H9 (cell line): ENCODE measurements around the gene DENND11. TPM values are rescaled to one million over a fixed set of nuclear protein-coding genes. Genes with fewer than 3 reads are reported as not detected.

ENCODE experiments used
- DNase-seq: peaks from one replicate; pipeline ENCODE4 v3.0.0-alpha.2; 2017
- H2AFZ ChIP-seq: one replicate; pipeline ENCODE4 v1.6.1; 2013; ENCODE audit warnings: mild to moderate bottlenecking, low read length, control low read depth, moderate library complexity
- H2AK5ac ChIP-seq: 2 replicates; pipeline ENCODE4 v1.6.1; 2013; ENCODE audit warnings: low read length, control low read depth, mixed read lengths; ENCODE audit not compliant: insufficient read length
- H2BK120ac ChIP-seq: one replicate; pipeline ENCODE4 v1.6.1; 2013; ENCODE audit warnings: low read depth, mild to moderate bottlenecking, low read length, control low read depth, inconsistent platforms; ENCODE audit not compliant: poor library complexity, severe bottlenecking
- H2BK12ac ChIP-seq: 2 replicates; pipeline ENCODE4 v1.6.1; 2013; ENCODE audit warnings: low read length, control low read depth, mixed read lengths, low read depth; ENCODE audit not compliant: insufficient read length
- H2BK15ac ChIP-seq: 2 replicates; pipeline ENCODE4 v1.6.1; 2013; ENCODE audit warnings: low read depth, low read length, control low read depth
- H2BK20ac ChIP-seq: one replicate; pipeline ENCODE4 v1.6.1; 2013; ENCODE audit warnings: low read depth, mild to moderate bottlenecking, low read length, control low read depth, inconsistent platforms; ENCODE audit not compliant: poor library complexity, severe bottlenecking
- H2BK5ac ChIP-seq: 2 replicates; pipeline ENCODE4 v1.6.1; 2013; ENCODE audit warnings: low read length, control low read depth, mixed read lengths; ENCODE audit not compliant: insufficient read length
- H3K14ac ChIP-seq: 2 replicates; pipeline ENCODE4 v1.6.1; 2013; ENCODE audit warnings: low read length, control low read depth; ENCODE audit not compliant: insufficient read depth
- H3K18ac ChIP-seq: 2 replicates; pipeline ENCODE4 v1.6.1; 2013; ENCODE audit warnings: low read depth, mild to moderate bottlenecking, mixed read lengths, low read length, control low read depth; ENCODE audit not compliant: insufficient read length
- H3K23ac ChIP-seq: 2 replicates; pipeline ENCODE4 v1.6.1; 2013; ENCODE audit warnings: low read length, control low read depth, mixed read lengths, low read depth; ENCODE audit not compliant: insufficient read length
- H3K23me2 ChIP-seq: 2 replicates; pipeline ENCODE4 v1.6.1; 2013; ENCODE audit warnings: low read depth, mild to moderate bottlenecking, mixed read lengths, low read length, control low read depth; ENCODE audit not compliant: insufficient read length, poor library complexity, severe bottlenecking
- H3K27ac ChIP-seq: 2 replicates; pipeline ENCODE4 v1.5.1; 2013; ENCODE audit warnings: low read length, control low read depth, mixed read lengths, low read depth; ENCODE audit not compliant: insufficient read length
- H3K27me3 ChIP-seq: 2 replicates; pipeline ENCODE4 v1.6.1; 2013; ENCODE audit warnings: low read length, control low read depth, inconsistent platforms; ENCODE audit not compliant: insufficient read depth
- H3K4ac ChIP-seq: 2 replicates; pipeline ENCODE4 v1.6.1; 2013; ENCODE audit warnings: low read depth, mild to moderate bottlenecking, control low read depth, inconsistent platforms, low read length, moderate library complexity
- H3K4me1 ChIP-seq: 2 replicates; pipeline ENCODE4 v1.6.1; 2013; ENCODE audit warnings: low read length, control low read depth, inconsistent platforms; ENCODE audit not compliant: insufficient read depth
- H3K4me2 ChIP-seq: 2 replicates; pipeline ENCODE4 v1.6.1; 2013; ENCODE audit warnings: low read length, control low read depth, mixed read lengths; ENCODE audit not compliant: insufficient read length, insufficient read depth
- H3K56ac ChIP-seq: 2 replicates; pipeline ENCODE4 v1.6.1; 2013; ENCODE audit warnings: low read depth, mild to moderate bottlenecking, mixed read lengths, low read length, control low read depth; ENCODE audit not compliant: insufficient read length
- H3K79me1 ChIP-seq: 2 replicates; pipeline ENCODE4 v1.6.1; 2013; ENCODE audit warnings: low read depth, mild to moderate bottlenecking, moderate library complexity, low read length, control low read depth, inconsistent platforms; ENCODE audit not compliant: insufficient read depth, poor library complexity, severe bottlenecking
- H3K79me2 ChIP-seq: 2 replicates; pipeline ENCODE4 v1.6.1; 2013; ENCODE audit warnings: low read length, control low read depth, inconsistent platforms; ENCODE audit not compliant: insufficient read depth
- H3K9ac ChIP-seq: 2 replicates; pipeline ENCODE4 v1.6.1; 2013; ENCODE audit warnings: low read length, control low read depth, mixed read lengths; ENCODE audit not compliant: insufficient read length; ENCODE audit errors: extremely low read depth
- H3K9me3 ChIP-seq: one replicate; pipeline ENCODE4 v1.6.1; 2013; ENCODE audit warnings: low read depth, low read length, inconsistent platforms; ENCODE audit not compliant: control insufficient read depth
- H3T11ph ChIP-seq: one replicate; pipeline ENCODE4 v1.6.1; 2013; ENCODE audit warnings: mild to moderate bottlenecking, low read length, control low read depth, inconsistent platforms
- H4K20me1 ChIP-seq: one replicate; pipeline ENCODE4 v1.6.1; 2013; ENCODE audit not compliant: control insufficient read depth, insufficient read length, insufficient read depth
- H4K5ac ChIP-seq: 2 replicates; pipeline ENCODE4 v1.6.1; 2013; ENCODE audit warnings: low read depth, mild to moderate bottlenecking, mixed read lengths, low read length, control low read depth; ENCODE audit not compliant: insufficient read length
- H4K8ac ChIP-seq: replicated peaks from 2 replicates; pipeline ENCODE4 v1.6.1; 2013; ENCODE audit warnings: low read length, control low read depth, mixed read lengths, low read depth; ENCODE audit not compliant: insufficient read length
- H4K91ac ChIP-seq: 2 replicates; pipeline ENCODE4 v1.6.1; 2013; ENCODE audit warnings: low read depth, mild to moderate bottlenecking, moderate library complexity, mixed read lengths, low read length, control low read depth; ENCODE audit not compliant: insufficient read length
- H3K27ac Mint-ChIP-seq, 3 experiments: 2 replicates in 2 of 3; 3 replicates in 1 of 3; pipeline ENCODE4 v1.8.0; 2020 to 2021; ENCODE audit warnings: mixed read lengths in 3 of 3, mild to moderate bottlenecking in 1 of 3, moderate library complexity in 1 of 3
- H3K27me3 Mint-ChIP-seq: 2 replicates; pipeline ENCODE4 v1.8.0; 2021; ENCODE audit warnings: low read depth, mild to moderate bottlenecking, moderate library complexity, mixed read lengths
- H3K36me3 Mint-ChIP-seq, 3 experiments: 2 replicates in 2 of 3; 3 replicates in 1 of 3; pipeline ENCODE4 v1.8.0; 2020 to 2021; ENCODE audit warnings: low read depth in 3 of 3, mixed read lengths in 3 of 3; ENCODE audit not compliant: insufficient read depth in 1 of 3
- H3K4me1 Mint-ChIP-seq, 2 experiments: 2 replicates each; pipeline ENCODE4 v1.8.0; 2020; ENCODE audit warnings: mixed read lengths in 2 of 2
- H3K4me3 Mint-ChIP-seq, 2 experiments: 2 replicates in 1 of 2; 3 replicates in 1 of 2; pipeline ENCODE4 v1.8.0; 2020 to 2021; ENCODE audit warnings: mild to moderate bottlenecking in 2 of 2, mixed read lengths in 2 of 2, moderate library complexity in 1 of 2
- H3K9me3 Mint-ChIP-seq, 2 experiments: 2 replicates in 1 of 2; 3 replicates in 1 of 2; pipeline ENCODE4 v1.8.0; 2020; ENCODE audit warnings: mild to moderate bottlenecking in 2 of 2, mixed read lengths in 2 of 2, moderate library complexity in 1 of 2
- WGBS: extraction: QIAGEN DNeasy Blood & Tissue Kit; methylation state at CpG from one replicate; pipeline ENCODE4 v1.1.7; 2013; ENCODE audit warnings: missing lambda C conversion rate, low lambda C conversion rate, mixed read lengths; ENCODE audit not compliant: insufficient read length; ENCODE audit errors: extremely low coverage; 5-methylcytosine and 5-hydroxymethylcytosine counted together
- total RNA-seq: library from RNA; stranded (reverse); gene quantifications from 2 replicates; pipeline ENCODE4 v1.2.1, GENCODE V29; 2021
- TF ChIP-seq, protein P1 (sequence below): fragments of 200-600 bp; sonication (generic); conservative IDR thresholded peaks from 3 replicates; pipeline ENCODE4 v1.8.0; 2021; ENCODE audit warnings: antibody characterized with exemption, mild to moderate bottlenecking

Gene DENND11
- total RNA-seq, 1 experiment from 2014 or later: 21.9 TPM

DNA sequence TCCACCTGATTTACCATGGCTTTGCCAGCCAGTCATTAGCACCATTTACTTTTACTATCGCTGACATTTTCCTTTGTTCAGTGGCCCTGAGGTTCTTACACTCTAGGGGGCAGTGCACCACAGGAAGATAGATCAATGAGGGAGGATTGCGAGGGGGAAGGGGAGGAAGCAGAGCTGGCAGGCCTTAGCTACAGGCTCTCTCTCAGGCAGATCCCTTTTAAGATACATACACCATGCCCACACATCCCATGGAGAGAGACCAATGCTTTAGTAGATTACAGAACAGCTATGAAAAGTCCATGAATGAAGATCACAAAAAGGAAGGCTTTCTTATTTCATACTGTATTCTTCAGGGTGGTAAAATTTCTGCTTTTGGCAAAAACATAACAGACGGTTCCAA, 47.4 kb downstream of the DENND11 start:
- no peak overlapping the region for H3K4me3 Mint-ChIP-seq

More for the DNA sequence above, 47.4 kb downstream of the DENND11 start:
- Histone ChIP-seq H3K4me1 (no peaks in the 10 kb centered on the region), H3K23me2 (no peaks in the 10 kb centered on the region), H3K27ac (no peak overlapping the region), H3K23ac (no peak overlapping the region), H2AK5ac (no peak overlapping the region), H3K9me3 (no peaks in the 10 kb centered on the region), H3K4me2 (no peak overlapping the region), H3K9ac (no peak overlapping the region), H4K8ac (no peak overlapping the region), H3K79me2 (no peaks in the 10 kb centered on the region), H3K18ac (no peak overlapping the region), H3T11ph (no peak overlapping the region), H4K20me1 (no peaks in the 10 kb centered on the region), H2BK120ac (no peak overlapping the region), H4K91ac (no peak overlapping the region), H2BK20ac (no peak overlapping the region), H3K79me1 (no peaks in the 10 kb centered on the region), H2BK5ac (no peak overlapping the region), H3K14ac (no peak overlapping the region), H3K27me3 (no peaks in the 10 kb centered on the region), H2BK12ac (no peak overlapping the region), H4K5ac (no peak overlapping the region), H2AFZ (no peak overlapping the region), H2BK15ac (no peak overlapping the region), H3K4ac (no peak overlapping the region), H3K56ac (no peak overlapping the region)
- TF ChIP-seq, protein P1, sequence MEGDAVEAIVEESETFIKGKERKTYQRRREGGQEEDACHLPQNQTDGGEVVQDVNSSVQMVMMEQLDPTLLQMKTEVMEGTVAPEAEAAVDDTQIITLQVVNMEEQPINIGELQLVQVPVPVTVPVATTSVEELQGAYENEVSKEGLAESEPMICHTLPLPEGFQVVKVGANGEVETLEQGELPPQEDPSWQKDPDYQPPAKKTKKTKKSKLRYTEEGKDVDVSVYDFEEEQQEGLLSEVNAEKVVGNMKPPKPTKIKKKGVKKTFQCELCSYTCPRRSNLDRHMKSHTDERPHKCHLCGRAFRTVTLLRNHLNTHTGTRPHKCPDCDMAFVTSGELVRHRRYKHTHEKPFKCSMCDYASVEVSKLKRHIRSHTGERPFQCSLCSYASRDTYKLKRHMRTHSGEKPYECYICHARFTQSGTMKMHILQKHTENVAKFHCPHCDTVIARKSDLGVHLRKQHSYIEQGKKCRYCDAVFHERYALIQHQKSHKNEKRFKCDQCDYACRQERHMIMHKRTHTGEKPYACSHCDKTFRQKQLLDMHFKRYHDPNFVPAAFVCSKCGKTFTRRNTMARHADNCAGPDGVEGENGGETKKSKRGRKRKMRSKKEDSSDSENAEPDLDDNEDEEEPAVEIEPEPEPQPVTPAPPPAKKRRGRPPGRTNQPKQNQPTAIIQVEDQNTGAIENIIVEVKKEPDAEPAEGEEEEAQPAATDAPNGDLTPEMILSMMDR: peak; percentile 82
- peaks cover 19 to 25% of the 10 kb centered on the region in 2 experiments for H3K4me1 Mint-ChIP-seq
- peak; percentile 76 for DNase-seq
- H3K36me3 Mint-ChIP-seq: peaks cover 0 to 16% (median 6%) of the 10 kb centered on the region in 3 experiments; a peak in 6 of 7 replicates
- H3K9me3 Mint-ChIP-seq: no peaks in the 10 kb centered on the region
- WGBS: no CpG with 5 or more reads among the region's 3 CpGs
- H3K27ac Mint-ChIP-seq: no peak overlapping the region
- H3K27me3 Mint-ChIP-seq: no peaks in the 10 kb centered on the region; the same call in 1 of the 2 replicates
